ENCODE results near the gene IL13RA1. TPM values are rescaled to one million over a fixed set of nuclear protein-coding genes. Genes with fewer than 3 reads are reported as not detected.

IL13RA1 gene
- total RNA-seq, 1 donor from 2014 or later, result 70.4 TPM

- Mint-ChIP-seq H3K4me1 (ENCODE audit: low read depth) (peaks cover 18% of the 10 kb centered on the region), H3K27ac (ENCODE audit: unreplicated experiment) (no peak overlapping the region), H3K9me3 (ENCODE audit: low read depth) (peaks cover 15% of the 10 kb centered on the region), H3K27me3 (ENCODE audit: low read depth) (no peaks in the 10 kb centered on the region), H3K36me3 (ENCODE audit: low read depth) (no peaks in the 10 kb centered on the region), H3K4me3 (ENCODE audit: unreplicated experiment) (no peak overlapping the region)
- DNase-seq (ENCODE audit: low spot score), result no peak
- no peak for TF ChIP-seq CTCF (IDR thresholded peaks at IDR 0.05)
Measured at GRCh38 chrX:118739577-118739976, 12.2 kb downstream of the IL13RA1 start.

GRCh38 chrX:118740276-118740889 lies 13.0 kb downstream of the IL13RA1 start:
- H3K4me1 Mint-ChIP-seq (ENCODE audit: low read depth), result peaks cover 26% of the 10 kb centered on the region
- TF ChIP-seq CTCF (IDR thresholded peaks at IDR 0.05), result no peak
- no peaks in the 10 kb centered on the region for H3K27me3 Mint-ChIP-seq (ENCODE audit: low read depth)
- peaks cover 15% of the 10 kb centered on the region for H3K9me3 Mint-ChIP-seq (ENCODE audit: low read depth)
- no peak for DNase-seq (ENCODE audit: low spot score)
- no peak overlapping the region for H3K4me3 Mint-ChIP-seq (ENCODE audit: unreplicated experiment)
- no peaks in the 10 kb centered on the region for H3K36me3 Mint-ChIP-seq (ENCODE audit: low read depth)
- H3K27ac Mint-ChIP-seq (ENCODE audit: unreplicated experiment), result no peak overlapping the region

- no peaks in the 10 kb centered on the region for H3K36me3 Mint-ChIP-seq (ENCODE audit: low read depth)
- TF ChIP-seq CTCF (IDR thresholded peaks at IDR 0.05), result no peak
- no peak overlapping the region for H3K4me3 Mint-ChIP-seq (ENCODE audit: unreplicated experiment)
- no peaks in the 10 kb centered on the region for H3K27me3 Mint-ChIP-seq (ENCODE audit: low read depth)
- no peak overlapping the region for H3K27ac Mint-ChIP-seq (ENCODE audit: unreplicated experiment)
- H3K4me1 Mint-ChIP-seq (ENCODE audit: low read depth), result peaks cover 28% of the 10 kb centered on the region
- DNase-seq (ENCODE audit: low spot score), result no peak
- peaks cover 6% of the 10 kb centered on the region for H3K9me3 Mint-ChIP-seq (ENCODE audit: low read depth)
Measured at GRCh38 chrX:118742176-118742575, 14.8 kb downstream of the IL13RA1 start.

- TF ChIP-seq CTCF (IDR thresholded peaks at IDR 0.05), result no peak
- peaks cover 20% of the 10 kb centered on the region for H3K4me1 Mint-ChIP-seq (ENCODE audit: low read depth)
- H3K9me3 Mint-ChIP-seq (ENCODE audit: low read depth), result no peaks in the 10 kb centered on the region
- H3K27ac Mint-ChIP-seq (ENCODE audit: unreplicated experiment), result peak overlapping the region; percentile 80
- no peak for DNase-seq (ENCODE audit: low spot score)
- no peaks in the 10 kb centered on the region for H3K36me3 Mint-ChIP-seq (ENCODE audit: low read depth)
- no peaks in the 10 kb centered on the region for H3K27me3 Mint-ChIP-seq (ENCODE audit: low read depth)
- no peak overlapping the region for H3K4me3 Mint-ChIP-seq (ENCODE audit: unreplicated experiment)
Measured at GRCh38 chrX:118745570-118745969, 18.2 kb downstream of the IL13RA1 start.

- no peak for TF ChIP-seq CTCF (IDR thresholded peaks at IDR 0.05)
- peaks cover 6% of the 10 kb centered on the region for H3K4me1 Mint-ChIP-seq (ENCODE audit: low read depth)
- no peaks in the 10 kb centered on the region for H3K27me3 Mint-ChIP-seq (ENCODE audit: low read depth)
- no peak overlapping the region for H3K4me3 Mint-ChIP-seq (ENCODE audit: unreplicated experiment)
- H3K9me3 Mint-ChIP-seq (ENCODE audit: low read depth), result no peaks in the 10 kb centered on the region
- H3K27ac Mint-ChIP-seq (ENCODE audit: unreplicated experiment), result peak overlapping the region; percentile 37
- no peak for DNase-seq (ENCODE audit: low spot score)
- peaks cover 11% of the 10 kb centered on the region for H3K36me3 Mint-ChIP-seq (ENCODE audit: low read depth)
Measured at GRCh38 chrX:118751950-118752783, 24.8 kb downstream of the IL13RA1 start.
